ENCODE results near the gene NDRG2. TPM values are rescaled to one million over a fixed set of nuclear protein-coding genes. Genes with fewer than 3 reads are reported as not detected.
A peak's percentile ranks its signal among the peaks of the same experiment; 100 is the strongest.

The NDRG2 gene
- total RNA-seq, 1 donor from 2014 or later, result 346 TPM

- DNase-seq, result no peak
- H3K4me1 ChIP-seq, result peaks cover 69% of the 10 kb centered on the region
- peaks cover 62% of the 10 kb centered on the region for H3K36me3 ChIP-seq
- H3K4me3 ChIP-seq, result no peak overlapping the region
- intact Hi-C loops (cut with micrococcal nuclease), result no loop called here
- no peaks in the 10 kb centered on the region for H3K9me3 ChIP-seq (replicated peaks)
- no peaks in the 10 kb centered on the region for H3K27me3 ChIP-seq (ENCODE audit: low read depth)
- no peak overlapping the region for H3K27ac ChIP-seq (replicated peaks)
- TF ChIP-seq CTCF (IDR thresholded peaks at IDR 0.05; ENCODE audit: borderline replicate concordance), result no peak
Observed at GRCh38 chr14:21018781-21019180, 6.1 kb downstream of the NDRG2 start.

DNA sequence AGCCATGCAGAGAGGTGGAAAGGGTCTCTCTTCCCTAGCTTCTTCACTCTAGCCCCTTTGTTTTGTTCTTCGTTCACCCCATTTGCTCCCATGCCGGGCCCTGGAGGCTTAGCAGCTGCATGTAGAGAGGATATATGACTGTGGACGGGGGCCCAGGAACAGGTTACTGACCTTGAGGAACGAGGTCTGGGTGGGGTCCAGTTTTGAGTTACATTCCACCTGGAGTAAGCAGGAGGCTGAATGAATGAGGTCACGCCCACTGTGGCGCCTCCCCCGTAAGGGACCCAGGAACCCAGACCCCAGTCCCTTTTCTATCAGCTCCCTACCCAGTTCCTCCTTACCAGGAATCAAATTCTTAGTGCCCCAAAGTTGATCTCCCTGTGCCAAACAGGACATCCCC lies 6.6 kb downstream of the NDRG2 start:
- Histone ChIP-seq H3K4me3 (no peak overlapping the region), H3K9me3 (replicated peaks) (no peaks in the 10 kb centered on the region), H3K4me1 (peaks cover 64% of the 10 kb centered on the region), H3K27me3 (ENCODE audit: low read depth) (no peaks in the 10 kb centered on the region), H3K27ac (replicated peaks) (peak overlapping the region; percentile 12), H3K36me3 (peaks cover 62% of the 10 kb centered on the region)
- intact Hi-C loops (cut with micrococcal nuclease), result no loop called here
- no peak for DNase-seq
- TF ChIP-seq CTCF (IDR thresholded peaks at IDR 0.05; ENCODE audit: borderline replicate concordance), result no peak

GRCh38 chr14:21017528-21018245 lies 7.2 kb downstream of the NDRG2 start:
- DNase-seq, result no peak
- peaks cover 58% of the 10 kb centered on the region for H3K4me1 ChIP-seq

GRCh38 chr14:21016413-21017190 lies 8.3 kb downstream of the NDRG2 start:
- DNase-seq, result no peak
- Histone ChIP-seq H3K4me3 (no peak overlapping the region), H3K36me3 (peaks cover 56% of the 10 kb centered on the region), H3K27ac (replicated peaks) (peak overlapping the region; percentile 19), H3K27me3 (ENCODE audit: low read depth) (no peaks in the 10 kb centered on the region), H3K9me3 (replicated peaks) (no peaks in the 10 kb centered on the region), H3K4me1 (peaks cover 48% of the 10 kb centered on the region)
- TF ChIP-seq CTCF (IDR thresholded peaks at IDR 0.05; ENCODE audit: borderline replicate concordance), result no peak
- intact Hi-C loops (cut with micrococcal nuclease), result no loop called here

More at GRCh38 chr14:21017528-21018245, 7.2 kb downstream of the NDRG2 start:
- Histone ChIP-seq H3K9me3 (replicated peaks) (no peaks in the 10 kb centered on the region), H3K4me3 (no peak overlapping the region), H3K27ac (replicated peaks) (peak overlapping the region; percentile 12), H3K27me3 (ENCODE audit: low read depth) (no peaks in the 10 kb centered on the region), H3K36me3 (peaks cover 62% of the 10 kb centered on the region)
- intact Hi-C loops (cut with micrococcal nuclease), result no loop called here
- no peak for TF ChIP-seq CTCF (IDR thresholded peaks at IDR 0.05; ENCODE audit: borderline replicate concordance)

DNA sequence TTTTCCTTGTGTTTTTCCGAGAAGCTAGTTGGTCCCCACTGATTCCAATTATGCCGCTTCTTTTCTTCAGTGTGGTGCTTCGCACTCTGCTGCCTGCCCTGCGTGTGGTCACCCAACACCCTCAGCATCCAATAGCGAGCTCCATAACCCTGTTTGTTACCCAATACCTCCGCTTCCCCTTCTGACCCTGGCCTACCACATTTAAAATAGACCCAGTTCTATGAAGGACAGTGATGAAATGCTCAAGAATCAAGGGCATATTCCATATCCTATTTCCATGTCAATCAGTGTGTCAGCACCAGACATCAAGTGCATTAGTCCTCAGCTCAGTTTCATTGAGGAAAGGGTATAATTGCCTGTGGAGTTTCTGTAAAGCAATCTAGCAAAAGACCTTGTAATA lies 9.5 kb downstream of the NDRG2 start:
- TF ChIP-seq CTCF (IDR thresholded peaks at IDR 0.05; ENCODE audit: borderline replicate concordance), result no peak
- H3K4me3 ChIP-seq, result no peak overlapping the region
- intact Hi-C loops (cut with micrococcal nuclease), result loop anchor here (2.0 kb wide), 1 partner anchor 25 kb away; no protein-coding TSS in a partner anchor
- H3K36me3 ChIP-seq, result peaks cover 43% of the 10 kb centered on the region
- H3K9me3 ChIP-seq (replicated peaks), result no peaks in the 10 kb centered on the region
- no peaks in the 10 kb centered on the region for H3K27me3 ChIP-seq (ENCODE audit: low read depth)
- peaks cover 41% of the 10 kb centered on the region for H3K4me1 ChIP-seq
- peak overlapping the region; percentile 51 for H3K27ac ChIP-seq (replicated peaks)
- DNase-seq, result no peak
